Chondrocyte (in vitro differentiated cells): ENCODE data around the gene SELENOH. TPM values are rescaled to one million over a fixed set of nuclear protein-coding genes. Genes with fewer than 3 reads are reported as not detected.

Experiments
- DNase-seq: peaks from one replicate; pipeline ENCODE4 v3.0.0; 2021; ENCODE audit warnings: mixed read lengths, low spot score
- H3K27ac Mint-ChIP-seq: one replicate; pipeline ENCODE4 v1.8.0; 2021; ENCODE audit warnings: mild to moderate bottlenecking, moderate library complexity, mixed read lengths; ENCODE audit not compliant: unreplicated experiment
- H3K27me3 Mint-ChIP-seq: 2 replicates; pipeline ENCODE4 v1.8.0; 2021; ENCODE audit warnings: low read depth, mixed read lengths
- H3K36me3 Mint-ChIP-seq: 2 replicates; pipeline ENCODE4 v1.8.0; 2021; ENCODE audit warnings: low read depth, mixed read lengths
- H3K4me1 Mint-ChIP-seq: 2 replicates; pipeline ENCODE4 v1.8.0; 2021; ENCODE audit warnings: low read depth, mild to moderate bottlenecking, mixed read lengths
- H3K4me3 Mint-ChIP-seq: one replicate; pipeline ENCODE4 v1.8.0; 2021; ENCODE audit warnings: mild to moderate bottlenecking, moderate library complexity, mixed read lengths; ENCODE audit not compliant: unreplicated experiment
- H3K9me3 Mint-ChIP-seq: 2 replicates; pipeline ENCODE4 v1.8.0; 2021; ENCODE audit warnings: low read depth, mixed read lengths
- total RNA-seq: library from RNA; stranded (reverse); gene quantifications from 3 replicates; pipeline ENCODE4 v1.2.1, GENCODE V29; 2021
- TF ChIP-seq, protein P1 (sequence below): fragments of 200-600 bp; sonication (generic); IDR thresholded peaks from 2 replicates; pipeline ENCODE4 v1.5.0; 2021; ENCODE audit warnings: antibody characterized with exemption, mild to moderate bottlenecking, moderate library complexity

Gene SELENOH
- total RNA-seq, 1 donor from 2014 or later: 87.3 TPM

DNA sequence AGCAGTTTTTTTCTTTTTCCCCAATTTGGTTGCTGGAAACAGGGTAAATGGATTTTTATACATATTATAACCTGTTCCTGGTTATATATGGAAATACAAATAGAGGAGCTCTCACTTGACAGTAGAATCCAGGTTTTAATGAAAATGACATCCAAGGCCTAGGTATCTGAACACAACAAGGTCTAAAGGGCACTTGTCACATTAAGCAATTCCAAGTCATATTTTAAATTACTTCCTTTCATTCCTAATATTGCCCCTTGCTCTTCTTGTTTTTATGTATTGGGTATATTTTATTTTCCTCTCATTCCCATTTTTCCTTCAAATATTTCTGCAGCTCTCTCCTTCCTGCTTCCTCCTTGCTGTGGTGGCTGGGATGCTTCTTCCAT, 47.4 kb downstream of the SELENOH start:
- TF ChIP-seq, protein P1, sequence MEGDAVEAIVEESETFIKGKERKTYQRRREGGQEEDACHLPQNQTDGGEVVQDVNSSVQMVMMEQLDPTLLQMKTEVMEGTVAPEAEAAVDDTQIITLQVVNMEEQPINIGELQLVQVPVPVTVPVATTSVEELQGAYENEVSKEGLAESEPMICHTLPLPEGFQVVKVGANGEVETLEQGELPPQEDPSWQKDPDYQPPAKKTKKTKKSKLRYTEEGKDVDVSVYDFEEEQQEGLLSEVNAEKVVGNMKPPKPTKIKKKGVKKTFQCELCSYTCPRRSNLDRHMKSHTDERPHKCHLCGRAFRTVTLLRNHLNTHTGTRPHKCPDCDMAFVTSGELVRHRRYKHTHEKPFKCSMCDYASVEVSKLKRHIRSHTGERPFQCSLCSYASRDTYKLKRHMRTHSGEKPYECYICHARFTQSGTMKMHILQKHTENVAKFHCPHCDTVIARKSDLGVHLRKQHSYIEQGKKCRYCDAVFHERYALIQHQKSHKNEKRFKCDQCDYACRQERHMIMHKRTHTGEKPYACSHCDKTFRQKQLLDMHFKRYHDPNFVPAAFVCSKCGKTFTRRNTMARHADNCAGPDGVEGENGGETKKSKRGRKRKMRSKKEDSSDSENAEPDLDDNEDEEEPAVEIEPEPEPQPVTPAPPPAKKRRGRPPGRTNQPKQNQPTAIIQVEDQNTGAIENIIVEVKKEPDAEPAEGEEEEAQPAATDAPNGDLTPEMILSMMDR: no peak
- peaks cover 71% of the 10 kb centered on the region for H3K4me1 Mint-ChIP-seq
- H3K27me3 Mint-ChIP-seq: no peaks in the 10 kb centered on the region
- peak overlapping the region; percentile 81 for H3K27ac Mint-ChIP-seq
- no peak overlapping the region for H3K4me3 Mint-ChIP-seq
- no peaks in the 10 kb centered on the region for H3K9me3 Mint-ChIP-seq
- peaks cover 7% of the 10 kb centered on the region for H3K36me3 Mint-ChIP-seq
- no peak for DNase-seq

DNA sequence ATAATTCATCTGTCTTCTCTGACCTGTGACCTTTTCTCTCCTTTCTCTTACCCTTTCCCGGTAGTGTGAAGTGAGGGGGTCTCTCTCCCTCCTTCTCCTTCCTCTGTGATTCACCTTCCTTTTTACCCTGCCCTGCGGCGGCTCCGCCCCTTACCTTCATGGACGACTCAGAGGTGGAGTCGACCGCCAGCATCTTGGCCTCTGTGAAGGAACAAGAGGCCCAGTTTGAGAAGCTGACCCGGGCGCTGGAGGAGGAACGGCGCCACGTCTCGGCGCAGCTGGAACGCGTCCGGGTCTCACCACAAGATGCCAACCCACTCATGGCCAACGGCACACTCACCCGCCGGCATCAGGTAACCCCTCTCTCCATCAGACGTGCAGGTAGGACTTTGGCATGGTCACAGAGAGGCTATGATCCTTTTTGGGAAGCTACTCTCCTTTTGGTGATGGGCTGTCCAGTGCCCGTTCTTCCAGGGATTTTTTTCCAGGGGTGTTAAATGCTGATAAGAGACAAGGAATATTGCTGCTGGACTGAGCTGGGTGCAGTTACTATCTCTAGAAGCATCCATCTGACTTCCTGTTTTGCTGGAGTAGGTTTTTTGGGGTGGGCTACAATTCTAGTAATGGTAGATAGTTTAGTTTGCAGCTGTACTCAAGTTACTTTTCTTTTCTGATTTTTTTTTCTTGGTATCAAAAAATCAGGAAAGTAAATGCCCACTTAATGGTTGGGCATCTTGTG, 50.2 kb downstream of the SELENOH start:
- H3K4me1 Mint-ChIP-seq: peaks cover 75% of the 10 kb centered on the region
- no peak for DNase-seq
- no peak overlapping the region for H3K27ac Mint-ChIP-seq
- H3K27me3 Mint-ChIP-seq: no peaks in the 10 kb centered on the region
- TF ChIP-seq, protein P1: no peak
- H3K4me3 Mint-ChIP-seq: no peak overlapping the region
- peaks cover 19% of the 10 kb centered on the region for H3K36me3 Mint-ChIP-seq
- no peaks in the 10 kb centered on the region for H3K9me3 Mint-ChIP-seq

DNA sequence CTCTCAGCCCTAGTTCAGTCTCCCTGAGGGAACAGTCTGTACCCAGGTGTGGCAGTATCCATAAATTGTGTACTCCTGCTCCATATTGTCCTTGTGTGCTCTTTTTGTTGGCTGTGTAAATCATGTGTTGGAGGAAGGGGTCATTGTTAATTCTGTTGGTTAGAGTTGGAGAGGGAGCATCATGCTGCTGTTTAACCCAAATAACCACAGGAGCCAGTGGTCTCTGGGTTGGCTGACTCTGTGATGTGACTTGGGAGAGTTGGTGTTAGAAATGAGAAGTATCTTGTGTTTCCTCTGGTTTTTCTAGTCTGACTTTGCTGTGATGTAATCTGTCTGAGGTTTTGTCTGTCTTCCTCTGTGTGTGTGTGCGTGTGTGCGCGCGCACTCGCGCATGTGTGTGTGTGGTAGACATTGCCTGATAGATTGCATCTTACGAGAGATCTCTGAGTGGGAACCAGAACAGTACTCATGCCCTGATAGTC, 50.8 kb downstream of the SELENOH start:
- H3K9me3 Mint-ChIP-seq: no peaks in the 10 kb centered on the region
- H3K36me3 Mint-ChIP-seq: peaks cover 22% of the 10 kb centered on the region
- H3K4me3 Mint-ChIP-seq: no peak overlapping the region
- H3K4me1 Mint-ChIP-seq: peaks cover 69% of the 10 kb centered on the region
- no peaks in the 10 kb centered on the region for H3K27me3 Mint-ChIP-seq
- TF ChIP-seq, protein P1: no peak
- DNase-seq: no peak
- H3K27ac Mint-ChIP-seq: peak overlapping the region; percentile 30

DNA sequence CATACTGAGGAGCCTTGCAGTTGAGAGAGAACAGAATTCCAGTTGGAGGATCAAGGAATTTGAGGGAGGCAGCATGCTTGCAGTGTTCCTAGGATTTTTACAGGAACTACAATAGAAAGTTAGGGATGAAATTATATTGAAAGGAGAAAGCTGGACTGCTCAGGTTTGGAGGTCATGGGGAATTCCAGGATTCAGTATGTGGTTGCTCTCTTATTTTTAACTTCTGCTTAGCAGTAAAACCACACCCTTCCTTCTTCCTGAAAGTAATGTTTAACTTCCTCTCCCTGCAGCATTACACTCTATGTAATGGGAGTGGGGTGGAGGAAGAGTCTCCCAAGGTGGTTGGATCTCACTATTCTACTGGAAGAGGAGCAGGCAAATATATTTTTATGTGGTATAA, 51.6 kb downstream of the SELENOH start:
- peaks cover 61% of the 10 kb centered on the region for H3K4me1 Mint-ChIP-seq

More for the DNA sequence above, 51.6 kb downstream of the SELENOH start:
- Mint-ChIP-seq H3K27me3 (no peaks in the 10 kb centered on the region), H3K9me3 (no peaks in the 10 kb centered on the region), H3K36me3 (peaks cover 22% of the 10 kb centered on the region), H3K4me3 (no peak overlapping the region), H3K27ac (peak overlapping the region; percentile 83)
- TF ChIP-seq, protein P1: no peak
- no peak for DNase-seq

Other genes with a start within 250 kb of the SELENOH start
- gene SLC43A1, start 225.8 kb upstream of the SELENOH start, total RNA-seq: 5.2 to 5.6 TPM (median 5.3 TPM) in 3 replicates
- gene TIMM10, start 210.7 kb upstream of the SELENOH start, total RNA-seq: 37.5 to 61.6 TPM (median 43.2 TPM) in 3 replicates
- gene SMTNL1, start 203.9 kb upstream of the SELENOH start, total RNA-seq: not detected in 3 replicates
- gene UBE2L6, start 173.8 kb upstream of the SELENOH start, total RNA-seq: 8.8 to 24.9 TPM (median 9.9 TPM) in 3 replicates
- 1.8 to 4.6 TPM (median 4.5 TPM) in 3 replicates for gene SERPING1, start 143.8 kb upstream of the SELENOH start, total RNA-seq
- 0.41 TPM in 1 of 3 replicates, not detected in the others for gene YPEL4, start 91.6 kb upstream of the SELENOH start, total RNA-seq
- gene CLP1, start 83.7 kb upstream of the SELENOH start, total RNA-seq: 12.2 to 14.9 TPM (median 13.8 TPM) in 3 replicates
- 57.4 to 60.3 TPM (median 59.2 TPM) in 3 replicates for gene ZDHHC5, start 73.4 kb upstream of the SELENOH start, total RNA-seq
- 18.9 to 20.0 TPM (median 19.4 TPM) in 3 replicates for gene MED19, start 29.3 kb upstream of the SELENOH start, total RNA-seq
- 58.6 to 77.7 TPM (median 59.5 TPM) in 3 replicates for gene TMX2, start 28.9 kb upstream of the SELENOH start, total RNA-seq
- not detected in 3 replicates for gene BTBD18, start 10.3 kb downstream of the SELENOH start, total RNA-seq
- gene CTNND1, start 20.3 kb downstream of the SELENOH start, total RNA-seq: 126 to 156 TPM (median 138 TPM) in 3 replicates